ENCODE measurements around the gene POLR2I.

Gene POLR2I

GRCh38 chr19:36064826-36065225, 49.8 kb downstream of the POLR2I start:
- H4K20me1 ChIP-seq (ENCODE audit: insufficient read depth, low read length): 0 out of 2 replicates have a peak, but pooled peaks cover 3% of the 10 kb centered on the region
- H3K36me3 ChIP-seq (replicated peaks; ENCODE audit: low read depth, low read length): peaks cover 42% of the 10 kb centered on the region
- no peak overlapping the region for H3K4me2 ChIP-seq (ENCODE audit: low read length)
- H3K9me3 ChIP-seq (ENCODE audit: insufficient read depth, low read length): no peaks in the 10 kb centered on the region
- no peaks in the 10 kb centered on the region for H3K4me1 ChIP-seq (ENCODE audit: low read length)
- no peaks in the 10 kb centered on the region for H3K79me2 ChIP-seq (ENCODE audit: low read length)
- H2AFZ ChIP-seq (ENCODE audit: low read depth, low read length): no peak overlapping the region
- TF ChIP-seq, protein P1, sequence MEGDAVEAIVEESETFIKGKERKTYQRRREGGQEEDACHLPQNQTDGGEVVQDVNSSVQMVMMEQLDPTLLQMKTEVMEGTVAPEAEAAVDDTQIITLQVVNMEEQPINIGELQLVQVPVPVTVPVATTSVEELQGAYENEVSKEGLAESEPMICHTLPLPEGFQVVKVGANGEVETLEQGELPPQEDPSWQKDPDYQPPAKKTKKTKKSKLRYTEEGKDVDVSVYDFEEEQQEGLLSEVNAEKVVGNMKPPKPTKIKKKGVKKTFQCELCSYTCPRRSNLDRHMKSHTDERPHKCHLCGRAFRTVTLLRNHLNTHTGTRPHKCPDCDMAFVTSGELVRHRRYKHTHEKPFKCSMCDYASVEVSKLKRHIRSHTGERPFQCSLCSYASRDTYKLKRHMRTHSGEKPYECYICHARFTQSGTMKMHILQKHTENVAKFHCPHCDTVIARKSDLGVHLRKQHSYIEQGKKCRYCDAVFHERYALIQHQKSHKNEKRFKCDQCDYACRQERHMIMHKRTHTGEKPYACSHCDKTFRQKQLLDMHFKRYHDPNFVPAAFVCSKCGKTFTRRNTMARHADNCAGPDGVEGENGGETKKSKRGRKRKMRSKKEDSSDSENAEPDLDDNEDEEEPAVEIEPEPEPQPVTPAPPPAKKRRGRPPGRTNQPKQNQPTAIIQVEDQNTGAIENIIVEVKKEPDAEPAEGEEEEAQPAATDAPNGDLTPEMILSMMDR (IDR thresholded peaks at IDR 0.05; ENCODE audit: low read depth, low read length): no peak
- no peak for TF ChIP-seq EZH2phosphoT487 (IDR thresholded peaks at IDR 0.05; ENCODE audit: low read depth)
- H3K27ac ChIP-seq (ENCODE audit: low read length): no peak overlapping the region
- H3K27me3 ChIP-seq (ENCODE audit: low read depth, low read length): no peaks in the 10 kb centered on the region
- no peak overlapping the region for H3K4me3 ChIP-seq (ENCODE audit: low read length)
- H3K9ac ChIP-seq (ENCODE audit: low read length): no peak overlapping the region
